ENCODE measurements around the gene C11orf58. TPM values are rescaled to one million over a fixed set of nuclear protein-coding genes. Genes with fewer than 3 reads are reported as not detected.

C11orf58 gene
- total RNA-seq, 1 experiment from 2014 or later: 171 TPM

DNA sequence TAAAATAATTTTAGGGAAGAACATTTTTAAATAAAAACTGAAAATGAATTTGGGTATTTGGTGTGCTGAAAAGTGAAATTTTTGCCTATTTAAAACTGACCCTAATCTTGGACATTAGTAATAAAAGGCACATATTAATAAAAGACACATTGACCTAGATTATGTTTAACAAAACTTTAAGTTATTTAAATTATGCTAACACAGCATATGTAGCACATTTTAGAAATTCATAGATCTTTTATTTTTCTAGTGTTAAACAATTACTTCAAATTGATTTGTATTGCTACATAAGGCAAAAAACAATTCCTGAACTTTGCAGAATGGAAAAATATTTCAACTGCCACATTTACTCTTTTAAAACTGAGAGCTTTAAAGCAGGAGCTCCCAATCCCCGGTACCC lies 10.6 kb downstream of the C11orf58 start:
- no peaks in the 10 kb centered on the region for H3K4me1 ChIP-seq (ENCODE audit: insufficient read depth, low read length, poor library complexity, severe bottlenecking)
- CTCF ChIA-PET: no interaction called here
- no peaks in the 10 kb centered on the region for H3K9me3 ChIP-seq (ENCODE audit: low read depth, low read length, poor library complexity, severe bottlenecking)
- no peaks in the 10 kb centered on the region for H3K27me3 ChIP-seq (replicated peaks; ENCODE audit: insufficient read depth, low read depth, low read length, poor library complexity)
- TF ChIP-seq EZH2 (IDR thresholded peaks at IDR 0.05; ENCODE audit: borderline replicate concordance, low read depth, low read length, poor library complexity, severe bottlenecking): no peak
- TF ChIP-seq, protein P1, sequence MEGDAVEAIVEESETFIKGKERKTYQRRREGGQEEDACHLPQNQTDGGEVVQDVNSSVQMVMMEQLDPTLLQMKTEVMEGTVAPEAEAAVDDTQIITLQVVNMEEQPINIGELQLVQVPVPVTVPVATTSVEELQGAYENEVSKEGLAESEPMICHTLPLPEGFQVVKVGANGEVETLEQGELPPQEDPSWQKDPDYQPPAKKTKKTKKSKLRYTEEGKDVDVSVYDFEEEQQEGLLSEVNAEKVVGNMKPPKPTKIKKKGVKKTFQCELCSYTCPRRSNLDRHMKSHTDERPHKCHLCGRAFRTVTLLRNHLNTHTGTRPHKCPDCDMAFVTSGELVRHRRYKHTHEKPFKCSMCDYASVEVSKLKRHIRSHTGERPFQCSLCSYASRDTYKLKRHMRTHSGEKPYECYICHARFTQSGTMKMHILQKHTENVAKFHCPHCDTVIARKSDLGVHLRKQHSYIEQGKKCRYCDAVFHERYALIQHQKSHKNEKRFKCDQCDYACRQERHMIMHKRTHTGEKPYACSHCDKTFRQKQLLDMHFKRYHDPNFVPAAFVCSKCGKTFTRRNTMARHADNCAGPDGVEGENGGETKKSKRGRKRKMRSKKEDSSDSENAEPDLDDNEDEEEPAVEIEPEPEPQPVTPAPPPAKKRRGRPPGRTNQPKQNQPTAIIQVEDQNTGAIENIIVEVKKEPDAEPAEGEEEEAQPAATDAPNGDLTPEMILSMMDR (conservative IDR thresholded peaks at IDR 0.05; ENCODE audit: low read depth, low read length): no peak
- H3K4me3 ChIP-seq (ENCODE audit: low read depth, low read length, poor library complexity, severe bottlenecking): no peak overlapping the region
- intact Hi-C loops (cut with micrococcal nuclease; ENCODE audit: unreplicated experiment): no loop called here
- no TSS peak for BruUV-seq (replicated peaks)
- H3K27ac ChIP-seq (ENCODE audit: low read depth, low read length, poor library complexity, severe bottlenecking): no peak overlapping the region
- DNase-seq (ENCODE audit: low spot score): no peak
- POLR2A ChIA-PET (ENCODE audit: low non-redundant PET): no interaction called here
- H3K36me3 ChIP-seq (ENCODE audit: insufficient read depth, low read length, poor library complexity, severe bottlenecking): peaks cover 89% of the 10 kb centered on the region

DNA sequence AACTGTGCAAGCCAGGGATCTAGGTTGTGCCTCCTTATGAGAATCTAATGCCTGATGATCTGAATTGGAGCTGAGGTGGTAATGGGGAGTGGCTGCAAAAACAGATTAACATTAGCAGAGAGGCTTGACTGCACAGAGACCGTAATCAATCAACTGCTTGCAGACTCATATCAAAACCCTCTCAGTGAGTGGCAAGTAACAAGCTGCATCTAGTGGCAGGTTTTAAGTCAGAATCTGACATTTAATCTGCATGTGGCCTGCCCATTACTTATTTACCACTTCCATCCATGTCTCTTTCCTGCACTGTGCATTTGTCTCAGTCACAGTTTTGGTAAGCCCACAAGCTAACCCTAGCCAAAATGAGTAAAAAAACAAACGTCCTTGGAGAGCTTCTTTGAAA lies 11.2 kb downstream of the C11orf58 start:
- no peaks in the 10 kb centered on the region for H3K4me1 ChIP-seq (ENCODE audit: insufficient read depth, low read length, poor library complexity, severe bottlenecking)
- H3K4me3 ChIP-seq (ENCODE audit: low read depth, low read length, poor library complexity, severe bottlenecking): no peak overlapping the region
- no TSS peak for BruUV-seq (replicated peaks)
- POLR2A ChIA-PET (ENCODE audit: low non-redundant PET): no interaction called here
- DNase-seq (ENCODE audit: low spot score): no peak
- H3K27me3 ChIP-seq (replicated peaks; ENCODE audit: insufficient read depth, low read depth, low read length, poor library complexity): no peaks in the 10 kb centered on the region
- peaks cover 91% of the 10 kb centered on the region for H3K36me3 ChIP-seq (ENCODE audit: insufficient read depth, low read length, poor library complexity, severe bottlenecking)
- H3K9me3 ChIP-seq (ENCODE audit: low read depth, low read length, poor library complexity, severe bottlenecking): no peaks in the 10 kb centered on the region
- CTCF ChIA-PET: no interaction called here
- H3K27ac ChIP-seq (ENCODE audit: low read depth, low read length, poor library complexity, severe bottlenecking): no peak overlapping the region
- intact Hi-C loops (cut with micrococcal nuclease; ENCODE audit: unreplicated experiment): no loop called here
- TF ChIP-seq EZH2 (IDR thresholded peaks at IDR 0.05; ENCODE audit: borderline replicate concordance, low read depth, low read length, poor library complexity, severe bottlenecking): no peak
- TF ChIP-seq, protein P1 (conservative IDR thresholded peaks at IDR 0.05; ENCODE audit: low read depth, low read length): no peak

DNA sequence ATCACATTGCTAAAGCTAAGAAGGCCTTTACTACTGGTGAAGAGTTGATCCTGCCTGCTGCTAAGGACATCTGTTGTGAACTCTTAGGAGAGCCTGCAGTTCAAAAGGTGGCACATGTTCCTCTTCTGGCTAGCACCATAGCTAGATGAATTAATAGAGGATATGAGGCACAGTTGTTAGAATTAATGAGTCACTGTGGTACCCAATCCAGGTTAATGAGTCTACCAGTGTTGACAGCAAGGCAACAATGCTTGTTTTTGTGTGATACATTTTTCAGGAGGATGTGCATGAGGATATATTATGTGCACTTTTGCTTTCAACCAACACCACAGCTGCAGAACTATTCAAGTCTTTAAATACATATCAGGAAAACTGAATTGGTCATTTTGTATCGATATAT lies 12.0 kb downstream of the C11orf58 start:
- no peak overlapping the region for H3K27ac ChIP-seq (ENCODE audit: low read depth, low read length, poor library complexity, severe bottlenecking)
- H3K27me3 ChIP-seq (replicated peaks; ENCODE audit: insufficient read depth, low read depth, low read length, poor library complexity): no peaks in the 10 kb centered on the region
- ChIA-PET CTCF (no interaction called here), POLR2A (ENCODE audit: low non-redundant PET) (no interaction called here)
- no peak overlapping the region for H3K4me3 ChIP-seq (ENCODE audit: low read depth, low read length, poor library complexity, severe bottlenecking)
- TF ChIP-seq EZH2 (IDR thresholded peaks at IDR 0.05; ENCODE audit: borderline replicate concordance, low read depth, low read length, poor library complexity, severe bottlenecking): no peak
- TF ChIP-seq, protein P1 (conservative IDR thresholded peaks at IDR 0.05; ENCODE audit: low read depth, low read length): no peak
- no peaks in the 10 kb centered on the region for H3K9me3 ChIP-seq (ENCODE audit: low read depth, low read length, poor library complexity, severe bottlenecking)
- no peak for DNase-seq (ENCODE audit: low spot score)
- H3K36me3 ChIP-seq (ENCODE audit: insufficient read depth, low read length, poor library complexity, severe bottlenecking): peaks cover 92% of the 10 kb centered on the region
- H3K4me1 ChIP-seq (ENCODE audit: insufficient read depth, low read length, poor library complexity, severe bottlenecking): no peaks in the 10 kb centered on the region
- no TSS peak for BruUV-seq (replicated peaks)
- intact Hi-C loops (cut with micrococcal nuclease; ENCODE audit: unreplicated experiment): no loop called here
